ENCODE measurements around the gene S100A1.
"Not testable (repeated sequence)": the region's sequence is repeated elsewhere in the genome, so short reads cannot be mapped to it uniquely, and the experiment has no call there.

Gene S100A1

DNA sequence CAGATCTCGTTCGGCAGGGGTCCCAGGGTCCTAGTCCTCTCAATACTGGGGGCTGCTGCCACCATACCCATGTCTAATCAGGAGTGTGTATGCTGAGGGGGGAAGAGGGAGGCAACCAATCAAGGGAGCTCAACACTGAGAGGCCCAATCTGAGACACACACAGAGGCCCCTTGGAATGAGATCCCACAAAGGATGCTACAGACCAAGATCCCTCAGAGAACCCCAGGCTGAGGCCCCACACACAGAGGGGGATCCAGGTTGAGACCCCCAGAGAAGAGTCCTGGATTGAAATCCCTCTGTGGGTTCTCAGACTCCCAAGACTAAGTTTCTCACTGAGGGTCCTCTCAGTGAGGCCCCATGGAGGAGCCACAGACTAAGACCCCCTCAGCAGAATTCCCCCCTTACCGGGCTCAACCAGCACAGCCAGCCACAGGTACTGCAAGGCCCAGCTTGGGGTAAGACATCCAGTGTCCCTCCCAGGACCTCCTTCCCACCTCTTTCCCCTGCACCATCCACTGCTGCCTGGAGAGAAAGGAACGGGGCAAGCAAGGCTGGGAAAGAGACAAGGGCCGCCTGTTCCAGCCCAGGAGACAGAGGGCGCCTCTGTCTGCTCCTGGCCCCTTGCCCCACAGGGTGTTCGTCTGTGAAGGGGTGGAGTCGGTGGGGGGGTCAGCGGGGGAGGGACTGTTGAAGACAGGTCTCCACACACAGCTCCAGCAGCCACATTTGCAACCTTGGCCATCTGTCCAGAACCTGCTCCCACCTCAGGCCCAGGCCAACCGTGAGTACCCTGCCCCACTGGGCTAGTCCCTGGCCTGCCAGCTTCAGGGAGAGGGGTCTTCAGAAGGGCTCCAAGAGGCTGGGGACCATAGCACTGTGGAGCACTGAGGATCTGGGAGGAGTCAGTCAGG is at the start of gene S100A1:
TSS of gene S100A1 (plus strand) at position 720 of the 912 bp plus-strand sequence. CDS start 2,088 bp downstream, outside the sequence.
- no peak for DNase-seq

GRCh38 chr1:153578490-153578889 is 49.7 kb upstream of the S100A1 start:
- DNase-seq: no peak

- DNase-seq: no peak
Measured at GRCh38 chr1:153578936-153579335, 49.3 kb upstream of the S100A1 start.

DNA sequence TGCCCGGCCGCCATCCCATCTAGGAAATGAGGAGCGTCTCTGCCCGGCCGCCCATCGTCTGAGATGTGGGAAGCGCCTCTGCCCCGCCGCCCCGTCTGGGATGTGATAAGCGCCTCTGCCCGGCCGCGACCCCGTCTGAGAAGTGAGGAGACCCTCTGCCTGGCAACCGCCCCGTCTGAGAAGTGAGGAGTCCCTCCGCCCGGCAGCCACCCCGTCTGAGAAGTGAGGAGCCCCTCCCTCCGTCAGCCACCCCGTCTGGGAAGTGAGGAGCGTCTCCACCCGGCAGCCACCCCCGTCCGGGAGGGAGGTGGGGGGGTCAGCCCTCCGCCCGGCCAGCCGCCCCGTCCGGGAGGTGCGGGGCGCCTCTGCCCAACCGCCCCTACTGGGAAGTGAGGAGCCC is 45.4 kb upstream of the S100A1 start:
- DNase-seq: not testable (repeated sequence)

- not testable (repeated sequence) for DNase-seq
Measured at GRCh38 chr1:153583514-153583913, 44.7 kb upstream of the S100A1 start.

- no peak for DNase-seq
Measured at GRCh38 chr1:153583976-153584375, 44.3 kb upstream of the S100A1 start.

DNA sequence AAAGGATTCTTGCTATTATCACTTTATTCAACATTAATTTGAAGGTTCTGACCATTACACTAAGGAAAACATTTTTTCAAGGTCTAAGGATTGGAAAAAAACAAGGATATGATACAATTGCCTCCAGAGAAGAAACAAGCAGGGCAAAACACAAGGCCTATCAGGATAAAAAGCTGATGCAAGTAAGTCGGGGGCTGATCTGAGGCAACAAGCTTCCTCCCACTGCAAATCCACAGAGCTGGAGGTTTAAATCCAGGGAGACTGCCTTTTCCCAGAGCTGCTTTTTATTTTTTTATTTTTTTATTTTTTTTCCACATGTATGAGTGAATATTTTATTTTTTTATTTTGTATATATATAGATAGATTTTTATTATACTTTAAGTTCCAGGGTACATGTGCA is 43.2 kb upstream of the S100A1 start:
- DNase-seq: no peak

DNA sequence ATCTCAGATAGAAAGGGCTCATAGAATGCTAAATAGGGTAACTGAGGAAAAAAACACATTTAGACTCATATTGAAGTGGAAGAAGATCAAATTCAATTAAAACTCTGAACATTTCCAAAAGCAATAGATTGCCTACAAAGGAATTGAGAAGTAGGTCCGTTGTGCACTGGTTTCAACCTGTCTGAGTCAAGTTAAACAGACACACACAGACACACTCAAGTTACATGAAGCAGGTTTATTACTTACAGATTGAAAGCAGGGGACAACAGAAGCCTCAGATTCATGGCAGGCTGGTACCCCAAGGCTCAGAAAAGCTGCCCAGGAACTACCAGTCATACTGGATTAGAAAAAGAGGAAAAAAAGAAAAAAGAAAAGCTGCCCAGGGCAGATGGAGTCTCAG is 41.9 kb upstream of the S100A1 start:
- no peak for DNase-seq

DNA sequence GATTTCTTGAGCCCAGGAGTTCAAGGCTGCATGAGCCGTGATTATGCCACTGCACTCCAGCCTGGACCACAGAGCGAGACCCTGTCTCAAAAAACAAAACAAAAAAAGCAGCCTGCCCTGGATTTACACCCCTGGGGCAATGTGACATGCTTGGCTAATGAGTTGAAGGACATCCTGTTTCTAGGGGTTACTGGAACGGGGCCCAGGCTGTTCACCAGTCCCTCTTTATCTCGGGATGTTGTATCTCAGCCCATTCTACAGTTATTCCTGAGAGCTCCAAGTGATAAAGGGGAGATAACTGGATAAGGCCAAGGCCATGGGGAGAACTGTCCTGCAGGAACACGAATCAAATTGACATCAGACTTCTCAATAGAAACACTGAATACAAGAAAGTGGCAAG is 40.9 kb upstream of the S100A1 start:
- DNase-seq: no peak

DNA sequence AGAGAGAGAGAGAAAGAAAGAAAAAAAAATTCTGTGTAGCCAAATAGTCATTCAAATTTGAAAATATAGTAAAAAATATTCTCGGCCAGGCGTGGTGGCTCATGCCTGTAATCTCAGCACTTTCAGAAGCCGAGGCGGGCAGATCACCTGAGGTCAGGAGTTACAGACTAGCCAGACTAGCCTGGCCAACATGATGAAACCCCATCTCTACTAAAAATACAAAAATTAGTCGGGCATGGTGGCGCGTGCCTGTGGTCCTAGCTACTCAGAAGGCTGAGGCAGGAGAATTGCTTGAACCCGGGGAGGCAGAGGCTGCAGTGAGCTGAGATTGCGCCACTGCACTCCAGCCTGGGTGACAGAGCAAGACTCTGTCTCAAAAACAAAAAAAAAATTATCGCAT is 40.2 kb upstream of the S100A1 start:
- not testable (repeated sequence) for DNase-seq

GRCh38 chr1:153588482-153588881 is 39.8 kb upstream of the S100A1 start:
- no peak for DNase-seq

DNA sequence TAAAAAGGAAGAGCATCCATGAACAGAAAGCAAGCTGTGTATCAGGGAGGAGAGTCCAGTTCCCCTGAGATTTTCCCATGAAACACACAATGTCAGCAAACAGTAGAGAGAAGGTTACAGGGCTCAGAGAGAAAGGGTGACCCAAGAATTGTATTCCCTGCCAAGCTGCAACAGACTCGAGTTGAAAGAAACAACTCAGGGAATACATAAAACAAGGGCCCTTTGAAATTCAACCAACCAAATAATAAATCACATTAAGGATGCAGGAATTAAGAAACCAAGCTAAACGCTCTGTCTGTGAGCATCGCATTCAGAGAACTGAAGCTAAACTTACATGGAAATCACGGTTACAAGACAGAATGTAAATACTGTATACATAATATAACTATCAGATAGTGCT is 35.5 kb upstream of the S100A1 start:
- DNase-seq: no peak

DNA sequence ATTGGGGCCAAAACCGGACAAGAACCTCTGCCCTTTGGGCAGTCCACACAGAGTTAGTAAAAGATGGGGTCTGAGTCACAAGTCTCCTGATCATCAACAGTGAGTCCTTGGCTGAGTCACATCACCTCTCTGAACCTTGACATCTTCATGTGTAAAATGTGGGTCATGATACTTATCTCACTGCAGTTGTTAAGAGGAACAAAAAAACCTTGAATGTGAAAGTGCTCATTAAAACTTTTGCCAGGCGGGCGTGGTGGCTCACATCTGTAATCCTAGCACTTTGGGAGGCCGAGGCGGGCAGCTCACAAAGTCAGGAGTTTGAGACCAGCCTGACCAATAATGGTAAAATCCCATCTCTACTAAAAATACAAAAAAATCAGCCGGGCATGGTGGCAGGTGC is 31.0 kb upstream of the S100A1 start:
- no peak for DNase-seq

DNA sequence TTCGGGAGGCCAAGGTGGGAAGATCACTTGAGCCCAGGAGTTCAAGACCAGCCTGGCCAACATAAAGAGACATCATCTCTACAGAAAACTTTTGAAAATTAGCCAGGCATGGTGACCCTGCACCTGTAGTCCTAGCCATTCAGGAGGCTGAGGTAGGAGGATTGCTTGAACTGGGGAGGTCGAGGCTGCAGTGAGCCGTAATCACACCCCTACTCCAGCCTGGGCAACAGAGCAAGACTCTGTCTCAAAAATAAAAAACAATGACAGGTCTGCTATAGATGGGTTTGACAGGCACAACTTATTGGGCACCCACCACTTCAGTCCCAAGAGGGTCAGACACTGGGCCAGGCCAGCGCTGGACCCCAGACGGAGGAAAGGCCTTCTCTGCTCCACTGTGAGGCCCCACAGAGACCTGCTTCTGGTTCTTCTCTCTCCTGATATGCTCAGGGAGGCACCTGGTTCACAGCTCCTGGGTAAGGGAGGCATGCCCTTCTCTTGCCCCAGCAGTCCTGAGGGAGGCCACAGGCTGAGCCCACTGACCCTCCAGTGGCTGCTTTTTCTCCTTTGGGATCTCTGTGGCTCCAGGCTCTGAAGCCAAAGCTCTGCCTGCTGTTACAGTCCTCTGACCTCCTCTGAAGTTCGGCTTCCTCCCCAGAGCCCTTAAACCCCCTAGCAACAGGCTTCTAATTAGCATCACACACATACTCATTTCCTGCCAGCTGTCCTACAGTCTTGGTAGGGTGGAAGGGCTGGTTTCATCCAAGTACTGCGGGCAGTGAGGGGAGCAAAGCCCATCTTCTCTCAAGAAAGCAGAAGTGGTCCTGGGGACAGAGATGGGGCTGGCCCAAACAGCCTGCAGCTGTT is 29.7 kb upstream of the S100A1 start:
- DNase-seq: peak; percentile 77

- DNase-seq: no peak
Measured at GRCh38 chr1:153599847-153600246, 28.4 kb upstream of the S100A1 start.

DNA sequence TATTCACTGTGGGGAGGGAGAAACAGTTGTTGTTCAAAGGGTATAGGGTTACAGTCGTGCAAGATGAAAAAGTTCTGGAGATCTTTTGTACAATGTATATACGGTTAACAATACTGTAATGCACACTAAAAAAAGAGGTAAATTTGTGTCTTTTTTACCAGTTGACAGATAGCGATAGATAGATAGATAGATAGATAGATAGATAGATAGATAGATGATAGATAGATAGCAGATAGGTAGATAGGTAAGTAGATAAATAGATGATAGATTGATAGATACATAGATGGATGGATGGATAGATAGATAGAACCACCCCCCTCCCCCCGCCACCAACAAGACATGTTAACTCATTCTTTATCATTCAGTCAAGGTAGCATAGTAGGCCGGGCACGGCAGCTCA is 25.5 kb upstream of the S100A1 start:
- DNase-seq: no peak

GRCh38 chr1:153606194-153606593 is 22.0 kb upstream of the S100A1 start:
- DNase-seq: no peak

- no peak for DNase-seq
Measured at GRCh38 chr1:153607381-153607780, 20.9 kb upstream of the S100A1 start.

DNA sequence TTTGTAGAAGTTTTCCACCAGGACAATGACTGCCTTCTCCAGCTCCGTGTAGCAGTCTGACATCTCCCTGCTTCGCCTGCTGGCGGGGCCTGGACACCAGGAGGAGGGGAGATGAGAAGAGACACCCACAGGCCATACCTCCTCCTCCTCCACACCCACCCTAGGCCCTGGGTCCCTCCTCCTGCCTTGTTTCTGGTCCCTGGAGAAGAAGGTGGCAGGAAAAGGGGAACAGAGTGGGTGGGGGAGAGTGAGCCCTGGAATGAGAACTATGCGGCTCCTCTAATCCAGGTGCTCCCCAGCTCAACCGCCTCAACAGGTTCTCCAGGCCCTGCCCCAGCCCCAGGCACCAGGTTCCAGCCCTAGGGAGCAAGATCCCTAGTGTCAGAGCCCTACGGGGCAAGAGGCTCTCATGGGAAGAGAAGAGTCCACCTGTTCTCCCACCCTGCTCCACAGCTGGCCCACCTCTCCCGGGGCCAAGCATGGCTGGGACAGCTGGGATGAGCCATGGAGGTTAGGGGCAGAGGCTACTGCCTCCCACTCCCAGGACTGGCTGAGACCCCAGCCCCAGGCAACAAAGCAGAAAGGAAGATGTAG is 20.0 kb upstream of the S100A1 start:
- no peak for DNase-seq

DNA sequence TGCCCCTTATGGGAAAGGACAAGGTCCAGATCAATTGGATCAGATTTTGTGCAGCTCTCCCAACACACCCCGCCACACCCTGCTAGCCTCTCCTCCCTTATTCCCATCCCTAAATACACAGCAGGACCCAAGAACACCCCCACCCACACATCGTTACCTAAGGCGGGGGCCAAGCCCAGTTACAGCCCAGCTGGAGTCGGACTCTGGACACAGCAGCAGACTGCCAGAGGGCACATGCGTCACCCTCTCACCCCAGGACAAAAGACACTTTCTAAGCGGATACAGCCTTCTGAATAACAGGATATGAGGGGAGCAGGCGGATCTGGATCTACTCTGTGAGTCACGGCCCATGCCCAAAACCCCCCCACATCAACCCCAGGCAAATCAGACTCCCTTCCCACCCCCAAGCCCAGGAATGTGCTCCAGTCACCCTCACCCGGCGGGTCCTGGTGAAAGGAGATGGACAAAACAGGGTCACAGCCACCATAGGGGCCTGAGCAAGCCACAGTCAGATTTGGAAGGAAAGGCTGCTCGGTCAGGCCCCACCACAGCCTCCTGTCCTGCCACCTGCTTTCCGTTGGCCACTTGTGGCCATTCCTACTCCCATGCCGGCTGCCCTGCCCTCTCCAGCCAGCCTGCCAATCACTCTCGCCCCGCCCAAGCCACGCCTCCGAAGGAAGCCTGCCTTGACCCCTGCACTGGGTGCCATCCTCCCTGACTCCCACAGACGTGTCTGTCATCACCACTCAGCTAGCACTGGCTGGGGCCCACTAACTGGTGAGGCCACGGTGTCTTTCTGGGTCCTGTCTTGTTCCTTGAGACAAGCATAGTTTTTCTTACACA is 19.3 kb upstream of the S100A1 start:
- DNase-seq: no peak

GRCh38 chr1:153609585-153609907 is 18.7 kb upstream of the S100A1 start:
- no peak for DNase-seq

DNA sequence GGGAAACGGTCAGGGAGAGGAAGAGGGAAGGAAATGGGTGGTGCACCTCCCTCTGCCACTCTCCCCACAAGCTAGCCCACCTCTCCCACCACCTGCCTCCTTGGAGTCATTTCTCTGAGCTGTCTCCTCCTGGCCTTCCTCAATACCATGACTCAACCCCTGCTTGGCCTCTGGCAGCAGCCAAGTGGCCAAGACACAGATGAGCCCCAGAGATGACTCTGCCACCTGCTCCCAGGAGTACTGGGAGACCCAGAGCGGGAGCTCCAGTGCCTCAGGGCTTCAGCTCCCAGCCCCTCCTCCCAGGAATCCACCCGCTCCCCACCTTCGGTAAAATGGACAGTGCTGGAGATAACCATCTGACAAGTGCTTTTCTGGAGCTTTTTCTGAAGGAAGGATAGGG is 17.9 kb upstream of the S100A1 start:
- DNase-seq: no peak
